Heart left ventricle (tissue), 16 donors: ENCODE results near the gene ABCB9. TPM values are rescaled to one million over a fixed set of nuclear protein-coding genes. Genes with fewer than 3 reads are reported as not detected.
A peak's percentile ranks its signal among the peaks of the same experiment; 100 is the strongest.

ENCODE experiments used
- ATAC-seq, 4 donors: fragments of 200-7000 bp; cut with Tn5 transposase; one replicate each; pipeline ENCODE4 v1.9.1; 2020 to 2022; ENCODE audit warnings: moderate library complexity in 4 of 4, mild to moderate bottlenecking in 3 of 4, moderate number of reproducible peaks in 1 of 4
- DNase-seq, 5 donors: peaks; one replicate each; pipeline ENCODE4 v3.0.0-alpha.2; 2020
- H3K27ac ChIP-seq, 12 donors: fragments of 200-600 bp; sonication (generic) in 4 of 12; one replicate each; pipeline versions ENCODE4 v1.5.0 to v1.8.0; 2016 to 2022; ENCODE audit warnings: mild to moderate bottlenecking in 2 of 12
- H3K27me3 ChIP-seq, 9 donors: fragments of 200-600 bp; sonication (generic) in 2 of 9; one replicate each; pipeline versions ENCODE4 v1.5.1 to v1.8.0; 2016 to 2022; ENCODE audit warnings: mild to moderate bottlenecking in 3 of 9
- H3K36me3 ChIP-seq, 9 donors: fragments of 200-600 bp; sonication (generic) in 2 of 9; one replicate each; pipeline versions ENCODE4 v1.5.0 to v1.8.0; 2018 to 2022; ENCODE audit warnings: mild to moderate bottlenecking in 2 of 9
- H3K4me1 ChIP-seq, 12 donors: fragments of 200-600 bp; sonication (generic) in 4 of 12; one replicate each; pipeline versions ENCODE4 v1.5.0 to v1.8.0; 2016 to 2022; ENCODE audit warnings: mild to moderate bottlenecking in 3 of 12
- H3K4me3 ChIP-seq, 12 donors: fragments of 200-600 bp; sonication (generic) in 4 of 12; one replicate each; pipeline versions ENCODE4 v1.5.0 to v1.8.0; 2017 to 2022; ENCODE audit warnings: mild to moderate bottlenecking in 9 of 12, moderate library complexity in 4 of 12
- H3K9me3 ChIP-seq, 12 donors: fragments of 200-600 bp; sonication (generic) in 4 of 12; one replicate each; pipeline versions ENCODE4 v1.5.0 to v1.8.0; 2016 to 2022; ENCODE audit warnings: mild to moderate bottlenecking in 1 of 12
- CTCF ChIP-seq, 12 donors: fragments of 200-600 bp; sonication (generic) in 4 of 12; IDR thresholded peaks; one replicate each; pipeline versions ENCODE4 v1.5.0 to v1.8.0; 2018 to 2022; ENCODE audit warnings: antibody characterized with exemption in 12 of 12, mild to moderate bottlenecking in 5 of 12
- POLR2A ChIP-seq, 2 donors: fragments of 450-650 bp; IDR thresholded peaks; one replicate each; pipeline ENCODE4 v1.6.1; 2017; ENCODE audit warnings: antibody characterized with exemption in 2 of 2, mild to moderate bottlenecking in 2 of 2, moderate library complexity in 2 of 2
- WGBS, 4 donors: extraction: QIAGEN DNeasy Blood & Tissue Kit in 2 of 4; methylation state at CpG; one replicate each; pipeline versions ENCODE4 v1.1.5 to v1.1.7; 2013 to 2018; 5-methylcytosine and 5-hydroxymethylcytosine counted together
- intact Hi-C, 10 donors: fragments of 100-400 bp; cut with DNase I; formaldehyde crosslinking; loops; one replicate each; pipeline versions ENCODE4 v1.11.1 to v1.14.2; 2022
- polyA plus RNA-seq, 2 donors: library from polyadenylated mRNA; stranded (reverse); fragments of 200-250 nt; gene quantifications; one replicate each; pipeline ENCODE4 v1.2.3, GENCODE V29; 2013
- total RNA-seq, 9 donors: library from RNA; depleted of rRNA in 2 of 9; stranded (reverse); fragments of >200 nt in 2 of 9; fragmentation: NEBNext Ultra II Directional in 3 of 9; extraction: Animal tissue kit (Norgen Biotek cat#: 25700) in 3 of 9; gene quantifications; one replicate each; pipeline versions ENCODE4 v1.1.0 to v1.2.4, GENCODE V29; 2016 to 2023
- donor health status: ischemic (EF 13 %, LVEDD 7.1; RV severe dilation, severe dysfunction).
- donor health status: healthy with polysubstance abuse.
- donor health status: DM: no; HTN: yes; CAD: no.
- donor health status: DM: no; HTN: no; CAD: no.
- donor health status: ischemic (EF 25% LVEDD 6.9; RV normal size, moderate dysfunction).
- donor health status: ischemic (EF 25% LVEDD 5.7; RV mildly dilated, moderate dysfunction).
- donor health status: healthy.
- donor health status: DM: yes; HTN: yes; CAD: no.
- donor health status: ischemic (EF 35%, LVEDD 5.7; RV mildly dilated, moderate dysfunction).
- donor health status: nonischemic (EF 11% LVEDD 7.7; RV severe dilation, severe dysfunction).
- donor health status: DM: yes; HTN: yes; CAD: no.
- donor health status: PGD.
- donor health status: ischemic (EF 29% LVEDD 5.4; RV normal size, mild dysfunction).
- donor health status: nonischemic (EF 23%, LVEDD 6.1; RV moderate dilation, normal function).

ABCB9 gene
- total and polyA plus RNA-seq, 11 donors, result 3.1 to 8.6 (median 4.6) TPM

DNA sequence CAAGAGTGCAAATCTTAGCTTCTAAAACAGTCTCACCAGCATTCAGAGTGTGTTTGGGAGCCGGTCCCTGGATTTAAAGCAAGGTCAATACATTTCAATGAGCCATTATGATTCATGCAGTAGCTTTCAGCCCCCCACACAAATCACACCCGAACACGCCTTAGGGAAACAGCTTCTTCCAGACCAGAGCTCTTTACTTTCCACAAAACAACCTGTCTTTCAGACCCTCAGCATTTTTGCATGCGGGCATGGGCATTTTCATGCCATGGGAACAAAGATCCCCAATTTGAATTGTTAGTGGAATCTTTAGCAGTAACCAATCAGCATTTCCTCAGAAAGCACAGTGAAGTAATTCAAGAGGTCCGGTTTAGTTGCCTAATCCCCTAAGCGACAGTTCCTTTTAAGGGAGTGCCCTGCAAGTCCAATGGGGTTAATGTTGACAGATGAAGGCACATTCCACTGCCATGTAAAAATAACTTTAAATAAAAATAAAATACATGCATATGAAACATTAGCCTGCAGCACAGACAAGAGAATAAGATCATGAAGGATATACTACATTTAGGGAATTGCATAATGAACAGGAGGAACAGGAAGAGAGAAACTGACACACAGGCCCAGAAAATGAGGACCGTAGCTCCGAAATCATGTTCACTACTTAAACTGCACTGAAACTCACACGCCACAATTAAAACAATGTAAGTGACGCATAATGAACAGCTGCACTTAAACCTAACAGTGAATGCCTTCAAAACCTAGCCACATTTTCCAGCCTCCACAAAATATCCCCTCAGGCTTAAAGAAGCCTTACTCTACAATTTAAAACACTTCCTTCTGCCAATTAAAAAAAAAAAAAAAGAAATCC is 74.4 kb downstream of the ABCB9 start:
- H3K27me3 ChIP-seq, result no peaks in the 10 kb centered on the region
- no peak for DNase-seq
- H3K4me3 ChIP-seq, result peak overlapping the region in 7 of 12 donors; percentile 6 to 30 (median 19)
- peaks cover 4 to 86% (median 81%) of the 10 kb centered on the region in 12 donors for H3K4me1 ChIP-seq
- peaks cover 0 to 8% (median 0%) of the 10 kb centered on the region in 12 donors for H3K9me3 ChIP-seq
- peak overlapping the region; percentile 41 to 93 (median 75) for H3K27ac ChIP-seq
- H3K36me3 ChIP-seq, result no peaks in the 10 kb centered on the region
- intact Hi-C loops, result no loop called here
- no peak for ATAC-seq
- no peak for TF ChIP-seq POLR2A (IDR thresholded peaks at IDR 0.05)
- no peak for TF ChIP-seq CTCF (IDR thresholded peaks at IDR 0.05)
- WGBS, 4 donors, result 23 to 35% (median 29%) methylated on average over 10 of the region's 10 CpGs

- intact Hi-C loops, result loop anchor here in 2 of 10 donors (1.0 to 2.0 kb wide), 2 partner anchors 17 to 22 kb away; no protein-coding TSS in a partner anchor
- 65 to 75% (median 69%) methylated on average over 13 of the region's 13 CpGs for WGBS, 4 donors
- Histone ChIP-seq H3K4me1 (peaks cover 4 to 95% (median 83%) of the 10 kb centered on the region in 12 donors), H3K9me3 (no peaks in the 10 kb centered on the region), H3K36me3 (no peaks in the 10 kb centered on the region), H3K4me3 (no peak overlapping the region), H3K27ac (peak overlapping the region in 10 of 12 donors; percentile 45 to 90 (median 77)), H3K27me3 (no peaks in the 10 kb centered on the region)
- TF ChIP-seq POLR2A (IDR thresholded peaks at IDR 0.05) (no peak), CTCF (IDR thresholded peaks at IDR 0.05) (no peak)
- no peak for ATAC-seq
- DNase-seq, result no peak
Observed at GRCh38 chr12:122889761-122890520, 76.3 kb downstream of the ABCB9 start.

DNA sequence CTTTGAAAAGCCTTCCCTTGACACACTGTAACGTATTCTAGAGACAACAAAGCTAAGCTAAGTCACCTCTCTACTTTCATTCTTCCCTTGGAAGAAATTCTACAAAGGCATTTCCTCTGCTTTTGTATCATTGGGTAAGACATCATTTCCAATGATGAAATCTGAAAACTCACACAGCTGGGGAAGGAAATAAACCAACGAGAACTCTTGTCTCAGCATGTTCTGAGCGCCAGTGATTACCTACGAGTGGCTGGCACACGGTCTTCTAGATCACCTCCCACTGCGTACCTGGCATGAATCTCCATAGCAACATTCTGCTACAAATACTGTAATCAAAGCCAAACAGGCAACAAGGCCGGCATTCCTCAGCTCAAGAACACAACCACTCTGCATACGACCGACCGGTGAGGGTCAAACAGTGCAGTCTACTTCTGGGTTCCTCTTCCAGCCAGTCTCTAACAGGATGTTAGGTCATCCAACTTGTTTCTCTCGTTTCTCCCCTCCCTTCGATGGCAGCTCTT is 78.0 kb downstream of the ABCB9 start:
- no peaks in the 10 kb centered on the region for H3K36me3 ChIP-seq
- H3K4me1 ChIP-seq, result peaks cover 9 to 95% (median 82%) of the 10 kb centered on the region in 12 donors
- intact Hi-C loops, result loop anchor here in 1 of 10 donors (2.0 kb wide), 1 partner anchor 15 kb away; no protein-coding TSS in a partner anchor
- ATAC-seq (peak; percentile 78 to 82 (median 80)), DNase-seq (peak in 3 of 5 donors; percentile 37 to 73 (median 54))
- TF ChIP-seq CTCF (IDR thresholded peaks at IDR 0.05) (no peak), POLR2A (IDR thresholded peaks at IDR 0.05) (no peak)
- H3K4me3 ChIP-seq, result peak overlapping the region in 9 of 12 donors; percentile 7 to 43 (median 24)
- H3K27me3 ChIP-seq, result no peaks in the 10 kb centered on the region
- H3K9me3 ChIP-seq, result no peaks in the 10 kb centered on the region
- H3K27ac ChIP-seq, result peak overlapping the region; percentile 63 to 90 (median 79)
- WGBS, 4 donors, result 8 to 15% (median 12%) methylated on average over 12 of the region's 12 CpGs
